H9 (cell line): ENCODE results near the gene HOXD8. TPM values are rescaled to one million over a fixed set of nuclear protein-coding genes. Genes with fewer than 3 reads are reported as not detected.

ENCODE experiments used
- DNase-seq: peaks from one replicate; pipeline ENCODE4 v3.0.0-alpha.2; 2017
- H2AFZ ChIP-seq: one replicate; pipeline ENCODE4 v1.6.1; 2013; ENCODE audit warnings: mild to moderate bottlenecking, low read length, control low read depth, moderate library complexity
- H2AK5ac ChIP-seq: 2 replicates; pipeline ENCODE4 v1.6.1; 2013; ENCODE audit warnings: low read length, control low read depth, mixed read lengths; ENCODE audit not compliant: insufficient read length
- H2BK120ac ChIP-seq: one replicate; pipeline ENCODE4 v1.6.1; 2013; ENCODE audit warnings: low read depth, mild to moderate bottlenecking, low read length, control low read depth, inconsistent platforms; ENCODE audit not compliant: poor library complexity, severe bottlenecking
- H2BK12ac ChIP-seq: 2 replicates; pipeline ENCODE4 v1.6.1; 2013; ENCODE audit warnings: low read length, control low read depth, mixed read lengths, low read depth; ENCODE audit not compliant: insufficient read length
- H2BK15ac ChIP-seq: 2 replicates; pipeline ENCODE4 v1.6.1; 2013; ENCODE audit warnings: low read depth, low read length, control low read depth
- H2BK20ac ChIP-seq: one replicate; pipeline ENCODE4 v1.6.1; 2013; ENCODE audit warnings: low read depth, mild to moderate bottlenecking, low read length, control low read depth, inconsistent platforms; ENCODE audit not compliant: poor library complexity, severe bottlenecking
- H2BK5ac ChIP-seq: 2 replicates; pipeline ENCODE4 v1.6.1; 2013; ENCODE audit warnings: low read length, control low read depth, mixed read lengths; ENCODE audit not compliant: insufficient read length
- H3K14ac ChIP-seq: 2 replicates; pipeline ENCODE4 v1.6.1; 2013; ENCODE audit warnings: low read length, control low read depth; ENCODE audit not compliant: insufficient read depth
- H3K18ac ChIP-seq: 2 replicates; pipeline ENCODE4 v1.6.1; 2013; ENCODE audit warnings: low read depth, mild to moderate bottlenecking, mixed read lengths, low read length, control low read depth; ENCODE audit not compliant: insufficient read length
- H3K23ac ChIP-seq: 2 replicates; pipeline ENCODE4 v1.6.1; 2013; ENCODE audit warnings: low read length, control low read depth, mixed read lengths, low read depth; ENCODE audit not compliant: insufficient read length
- H3K23me2 ChIP-seq: 2 replicates; pipeline ENCODE4 v1.6.1; 2013; ENCODE audit warnings: low read depth, mild to moderate bottlenecking, mixed read lengths, low read length, control low read depth; ENCODE audit not compliant: insufficient read length, poor library complexity, severe bottlenecking
- H3K27ac ChIP-seq: 2 replicates; pipeline ENCODE4 v1.5.1; 2013; ENCODE audit warnings: low read length, control low read depth, mixed read lengths, low read depth; ENCODE audit not compliant: insufficient read length
- H3K27me3 ChIP-seq: 2 replicates; pipeline ENCODE4 v1.6.1; 2013; ENCODE audit warnings: low read length, control low read depth, inconsistent platforms; ENCODE audit not compliant: insufficient read depth
- H3K4ac ChIP-seq: 2 replicates; pipeline ENCODE4 v1.6.1; 2013; ENCODE audit warnings: low read depth, mild to moderate bottlenecking, control low read depth, inconsistent platforms, low read length, moderate library complexity
- H3K4me1 ChIP-seq: 2 replicates; pipeline ENCODE4 v1.6.1; 2013; ENCODE audit warnings: low read length, control low read depth, inconsistent platforms; ENCODE audit not compliant: insufficient read depth
- H3K4me2 ChIP-seq: 2 replicates; pipeline ENCODE4 v1.6.1; 2013; ENCODE audit warnings: low read length, control low read depth, mixed read lengths; ENCODE audit not compliant: insufficient read length, insufficient read depth
- H3K56ac ChIP-seq: 2 replicates; pipeline ENCODE4 v1.6.1; 2013; ENCODE audit warnings: low read depth, mild to moderate bottlenecking, mixed read lengths, low read length, control low read depth; ENCODE audit not compliant: insufficient read length
- H3K79me1 ChIP-seq: 2 replicates; pipeline ENCODE4 v1.6.1; 2013; ENCODE audit warnings: low read depth, mild to moderate bottlenecking, moderate library complexity, low read length, control low read depth, inconsistent platforms; ENCODE audit not compliant: insufficient read depth, poor library complexity, severe bottlenecking
- H3K79me2 ChIP-seq: 2 replicates; pipeline ENCODE4 v1.6.1; 2013; ENCODE audit warnings: low read length, control low read depth, inconsistent platforms; ENCODE audit not compliant: insufficient read depth
- H3K9ac ChIP-seq: 2 replicates; pipeline ENCODE4 v1.6.1; 2013; ENCODE audit warnings: low read length, control low read depth, mixed read lengths; ENCODE audit not compliant: insufficient read length; ENCODE audit errors: extremely low read depth
- H3K9me3 ChIP-seq: one replicate; pipeline ENCODE4 v1.6.1; 2013; ENCODE audit warnings: low read depth, low read length, inconsistent platforms; ENCODE audit not compliant: control insufficient read depth
- H3T11ph ChIP-seq: one replicate; pipeline ENCODE4 v1.6.1; 2013; ENCODE audit warnings: mild to moderate bottlenecking, low read length, control low read depth, inconsistent platforms
- H4K20me1 ChIP-seq: one replicate; pipeline ENCODE4 v1.6.1; 2013; ENCODE audit not compliant: control insufficient read depth, insufficient read length, insufficient read depth
- H4K5ac ChIP-seq: 2 replicates; pipeline ENCODE4 v1.6.1; 2013; ENCODE audit warnings: low read depth, mild to moderate bottlenecking, mixed read lengths, low read length, control low read depth; ENCODE audit not compliant: insufficient read length
- H4K8ac ChIP-seq: replicated peaks from 2 replicates; pipeline ENCODE4 v1.6.1; 2013; ENCODE audit warnings: low read length, control low read depth, mixed read lengths, low read depth; ENCODE audit not compliant: insufficient read length
- H4K91ac ChIP-seq: 2 replicates; pipeline ENCODE4 v1.6.1; 2013; ENCODE audit warnings: low read depth, mild to moderate bottlenecking, moderate library complexity, mixed read lengths, low read length, control low read depth; ENCODE audit not compliant: insufficient read length
- H3K27ac Mint-ChIP-seq, 3 experiments: 2 replicates in 2 of 3; 3 replicates in 1 of 3; pipeline ENCODE4 v1.8.0; 2020 to 2021; ENCODE audit warnings: mixed read lengths in 3 of 3, mild to moderate bottlenecking in 1 of 3, moderate library complexity in 1 of 3
- H3K27me3 Mint-ChIP-seq: 2 replicates; pipeline ENCODE4 v1.8.0; 2021; ENCODE audit warnings: low read depth, mild to moderate bottlenecking, moderate library complexity, mixed read lengths
- H3K36me3 Mint-ChIP-seq, 3 experiments: 2 replicates in 2 of 3; 3 replicates in 1 of 3; pipeline ENCODE4 v1.8.0; 2020 to 2021; ENCODE audit warnings: low read depth in 3 of 3, mixed read lengths in 3 of 3; ENCODE audit not compliant: insufficient read depth in 1 of 3
- H3K4me1 Mint-ChIP-seq, 2 experiments: 2 replicates each; pipeline ENCODE4 v1.8.0; 2020; ENCODE audit warnings: mixed read lengths in 2 of 2
- H3K4me3 Mint-ChIP-seq, 2 experiments: 2 replicates in 1 of 2; 3 replicates in 1 of 2; pipeline ENCODE4 v1.8.0; 2020 to 2021; ENCODE audit warnings: mild to moderate bottlenecking in 2 of 2, mixed read lengths in 2 of 2, moderate library complexity in 1 of 2
- H3K9me3 Mint-ChIP-seq, 2 experiments: 2 replicates in 1 of 2; 3 replicates in 1 of 2; pipeline ENCODE4 v1.8.0; 2020; ENCODE audit warnings: mild to moderate bottlenecking in 2 of 2, mixed read lengths in 2 of 2, moderate library complexity in 1 of 2
- WGBS: extraction: QIAGEN DNeasy Blood & Tissue Kit; methylation state at CpG from one replicate; pipeline ENCODE4 v1.1.7; 2013; ENCODE audit warnings: missing lambda C conversion rate, low lambda C conversion rate, mixed read lengths; ENCODE audit not compliant: insufficient read length; ENCODE audit errors: extremely low coverage; 5-methylcytosine and 5-hydroxymethylcytosine counted together
- total RNA-seq: library from RNA; stranded (reverse); gene quantifications from 2 replicates; pipeline ENCODE4 v1.2.1, GENCODE V29; 2021
- TF ChIP-seq, protein P1 (sequence below): fragments of 200-600 bp; sonication (generic); conservative IDR thresholded peaks from 3 replicates; pipeline ENCODE4 v1.8.0; 2021; ENCODE audit warnings: antibody characterized with exemption, mild to moderate bottlenecking

The HOXD8 gene
- total RNA-seq, 1 experiment from 2014 or later, result not detected

- Mint-ChIP-seq H3K27ac (no peak overlapping the region), H3K27me3 (peaks cover 98% of the 10 kb centered on the region), H3K9me3 (peaks cover 4 to 8% of the 10 kb centered on the region in 2 experiments; a peak in 4 of 5 replicates), H3K36me3 (no peaks in the 10 kb centered on the region), H3K4me3 (peak overlapping the region; percentile 47 to 81), H3K4me1 (peaks cover 2 to 11% of the 10 kb centered on the region in 2 experiments; a peak in 3 of 4 replicates)
- DNase-seq, result peak; percentile 52
- no peak overlapping the region for H2AFZ ChIP-seq
- no peak overlapping the region for H3K14ac ChIP-seq
- no peak overlapping the region for H2BK5ac ChIP-seq
- no peak overlapping the region for H3K27ac ChIP-seq
- peaks cover 91% of the 10 kb centered on the region for H3K27me3 ChIP-seq
- H4K8ac ChIP-seq, result no peak overlapping the region
- H2BK15ac ChIP-seq, result no peak overlapping the region
- H2AK5ac ChIP-seq, result no peak overlapping the region
- peak overlapping the region; percentile 44 for H3K4me2 ChIP-seq
- H2BK120ac ChIP-seq, result no peak overlapping the region
- no peak overlapping the region for H3K56ac ChIP-seq
- no peak overlapping the region for H4K91ac ChIP-seq
- TF ChIP-seq, protein P1, sequence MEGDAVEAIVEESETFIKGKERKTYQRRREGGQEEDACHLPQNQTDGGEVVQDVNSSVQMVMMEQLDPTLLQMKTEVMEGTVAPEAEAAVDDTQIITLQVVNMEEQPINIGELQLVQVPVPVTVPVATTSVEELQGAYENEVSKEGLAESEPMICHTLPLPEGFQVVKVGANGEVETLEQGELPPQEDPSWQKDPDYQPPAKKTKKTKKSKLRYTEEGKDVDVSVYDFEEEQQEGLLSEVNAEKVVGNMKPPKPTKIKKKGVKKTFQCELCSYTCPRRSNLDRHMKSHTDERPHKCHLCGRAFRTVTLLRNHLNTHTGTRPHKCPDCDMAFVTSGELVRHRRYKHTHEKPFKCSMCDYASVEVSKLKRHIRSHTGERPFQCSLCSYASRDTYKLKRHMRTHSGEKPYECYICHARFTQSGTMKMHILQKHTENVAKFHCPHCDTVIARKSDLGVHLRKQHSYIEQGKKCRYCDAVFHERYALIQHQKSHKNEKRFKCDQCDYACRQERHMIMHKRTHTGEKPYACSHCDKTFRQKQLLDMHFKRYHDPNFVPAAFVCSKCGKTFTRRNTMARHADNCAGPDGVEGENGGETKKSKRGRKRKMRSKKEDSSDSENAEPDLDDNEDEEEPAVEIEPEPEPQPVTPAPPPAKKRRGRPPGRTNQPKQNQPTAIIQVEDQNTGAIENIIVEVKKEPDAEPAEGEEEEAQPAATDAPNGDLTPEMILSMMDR, result no peak
- H3K23ac ChIP-seq, result no peak overlapping the region
- H3K79me2 ChIP-seq, result no peaks in the 10 kb centered on the region
- H2BK20ac ChIP-seq, result no peak overlapping the region
- H4K5ac ChIP-seq, result no peak overlapping the region
- no peaks in the 10 kb centered on the region for H3K79me1 ChIP-seq
- no peak overlapping the region for H2BK12ac ChIP-seq
- H3K9me3 ChIP-seq, result no peaks in the 10 kb centered on the region
- no peaks in the 10 kb centered on the region for H4K20me1 ChIP-seq
- no peak overlapping the region for H3K9ac ChIP-seq
- H3K18ac ChIP-seq, result no peak overlapping the region
- WGBS, result no CpG with 5 or more reads among the region's 71 CpGs
- peaks cover 8% of the 10 kb centered on the region for H3K23me2 ChIP-seq
- no peak overlapping the region for H3K4ac ChIP-seq
- H3K4me1 ChIP-seq, result no peaks in the 10 kb centered on the region; the same call in 1 of the 2 replicates
- no peak overlapping the region for H3T11ph ChIP-seq
Observed at GRCh38 chr2:176136374-176137251, 7.1 kb downstream of the HOXD8 start.
